HEK293T (cell line): ENCODE measurements around the gene HOXA3.

Experiments used
- CTCF ChIA-PET: fragments of 350-600 bp; formaldehyde crosslinking; extraction: SDS; loops from one replicate; lab custom pipeline; 2021; ENCODE audit warnings: antibody characterized with exemption, inconsistent platforms; lab: Yijun Ruan, JAX
- POLR2A ChIA-PET: fragments of 350-600 bp; formaldehyde crosslinking; extraction: SDS; loops from one replicate; lab custom pipeline; 2020; ENCODE audit warnings: antibody characterized with exemption, inconsistent platforms; lab: Yijun Ruan, JAX
- DNase-seq: peaks from one replicate; pipeline ENCODE4 v3.0.0; 2012; ENCODE audit warnings: mixed read lengths; ENCODE audit errors: extremely low spot score
- ARNT ChIP-seq: fragments of 450-650 bp; IDR thresholded peaks from 2 replicates; pipeline ENCODE4 v1.6.1; 2017; ENCODE audit warnings: mild to moderate bottlenecking
- BHLHE40 ChIP-seq: fragments of 450-650 bp; IDR thresholded peaks from 2 replicates; pipeline ENCODE4 v1.6.1; 2016; ENCODE audit warnings: mild to moderate bottlenecking, moderate library complexity, borderline replicate concordance
- CTBP1 ChIP-seq: fragments of 450-650 bp; IDR thresholded peaks from 2 replicates; pipeline ENCODE4 v1.6.1; 2016; ENCODE audit warnings: borderline replicate concordance
- ELF4 ChIP-seq: fragments of 450-650 bp; IDR thresholded peaks from 2 replicates; pipeline ENCODE4 v1.6.1; 2017; ENCODE audit warnings: antibody characterized with exemption
- FOXA1 ChIP-seq: fragments of 450-650 bp; IDR thresholded peaks from 2 replicates; pipeline ENCODE4 v1.6.1; 2016; ENCODE audit warnings: mild to moderate bottlenecking
- FOXK2 ChIP-seq: fragments of 450-650 bp; IDR thresholded peaks from 2 replicates; pipeline ENCODE4 v1.6.1; 2016; ENCODE audit warnings: mild to moderate bottlenecking
- FOXM1 ChIP-seq: fragments of 450-650 bp; IDR thresholded peaks from 2 replicates; pipeline ENCODE4 v1.6.1; 2017; ENCODE audit warnings: mild to moderate bottlenecking, borderline replicate concordance
- HDGF ChIP-seq: fragments of 450-650 bp; IDR thresholded peaks from 2 replicates; pipeline ENCODE4 v1.6.1; 2017; ENCODE audit warnings: antibody characterized with exemption, borderline replicate concordance
- L3MBTL2 ChIP-seq: fragments of 450-650 bp; conservative IDR thresholded peaks from 2 replicates; pipeline ENCODE4 v1.6.1; 2016; ENCODE audit warnings: mild to moderate bottlenecking
- LEF1 ChIP-seq: fragments of 450-650 bp; IDR thresholded peaks from 2 replicates; pipeline ENCODE4 v1.6.1; 2017; ENCODE audit warnings: mild to moderate bottlenecking, borderline replicate concordance
- NFRKB ChIP-seq: fragments of 450-650 bp; IDR thresholded peaks from 2 replicates; pipeline ENCODE4 v1.6.1; 2016; ENCODE audit warnings: mild to moderate bottlenecking, moderate library complexity
- PKNOX1 ChIP-seq: fragments of 450-650 bp; IDR thresholded peaks from 2 replicates; pipeline ENCODE4 v1.6.1; 2016
- SP1 ChIP-seq: fragments of 450-650 bp; IDR thresholded peaks from 2 replicates; pipeline ENCODE4 v1.6.1; 2017
- SUZ12 ChIP-seq: fragments of 450-650 bp; IDR thresholded peaks from 2 replicates; pipeline ENCODE4 v1.6.1; 2016; ENCODE audit warnings: mild to moderate bottlenecking
- TARDBP ChIP-seq: fragments of 450-650 bp; IDR thresholded peaks from 2 replicates; pipeline ENCODE4 v1.6.1; 2016
- ZNF384 ChIP-seq: fragments of 450-650 bp; IDR thresholded peaks from 2 replicates; pipeline ENCODE4 v1.6.1; 2016

The HOXA3 gene

DNA sequence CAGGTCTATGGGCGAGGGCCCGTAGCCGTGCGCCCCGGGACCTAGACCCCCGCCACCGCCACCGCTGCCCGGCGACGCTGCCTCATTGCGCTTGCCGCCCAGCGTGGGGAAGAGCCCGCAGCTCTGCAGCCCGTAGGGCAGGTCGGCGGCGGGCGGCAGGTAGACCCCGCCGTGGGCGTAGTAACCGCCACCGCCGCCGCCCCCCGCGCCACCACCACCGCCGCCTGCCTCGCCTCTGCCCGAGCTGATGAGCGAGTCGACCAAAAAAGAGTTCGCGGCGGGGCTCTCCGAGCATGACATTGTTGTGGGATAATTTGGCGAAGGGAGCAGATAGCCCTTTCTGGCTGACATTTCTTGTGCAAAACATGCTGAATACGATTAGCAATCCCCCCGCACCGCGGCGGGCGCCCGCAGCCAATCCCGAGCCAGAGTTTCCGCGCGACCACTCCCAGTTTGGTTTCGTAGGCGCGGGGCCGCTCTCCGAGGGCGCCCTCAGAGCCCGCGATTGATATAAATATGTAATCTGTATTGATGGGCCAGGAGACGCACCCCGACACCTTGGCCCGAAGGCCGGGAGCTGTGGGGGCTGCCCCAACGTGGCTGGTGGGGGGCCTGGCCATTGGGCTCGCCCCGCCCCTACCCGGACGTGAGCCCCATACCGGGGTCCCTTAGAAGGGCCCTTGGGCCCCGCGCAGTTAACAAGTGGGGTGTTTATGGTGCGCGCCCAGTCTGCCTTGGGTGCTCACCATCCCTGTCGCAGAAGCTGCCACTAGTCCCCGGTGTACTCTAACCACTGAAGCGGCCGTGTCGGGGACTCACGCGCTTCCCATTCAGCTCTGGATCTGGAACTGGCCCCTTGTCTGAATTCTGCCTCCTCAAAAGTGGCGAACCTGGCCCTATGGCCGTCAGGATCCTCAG, 21.8 kb upstream of the HOXA3 start, which contains the start of gene HOXA10:
Gene HOXA10, minus strand, starts transcription at position 365 of the 918 bp plus-strand sequence. Its CDS starts 14 bp downstream, at position 351.
- ChIA-PET POLR2A (interaction anchor here (0.7 to 13.6 kb wide), 10 partner anchors 9 to 978 kb away, joined by 3 to 367 read pairs (median 5); partner anchors contain the start of genes CBX3, HNRNPA2B1, HOXA11 and HOXA3), CTCF (interaction anchor here (1.1 to 2.1 kb wide), 3 partner anchors 12 to 30 kb away, joined by 3 to 5 read pairs (median 3); partner anchors contain the start of gene HOXA5)
- peak; percentile 39 for DNase-seq
- no peak for TF ChIP-seq FOXM1
- no peak for TF ChIP-seq L3MBTL2
- no peak for TF ChIP-seq FOXA1
- TF ChIP-seq ELF4, result no peak
- no peak for TF ChIP-seq NFRKB
- TF ChIP-seq BHLHE40, result no peak
- TF ChIP-seq HDGF, result no peak
- TF ChIP-seq SUZ12, result no peak
- no peak for TF ChIP-seq TARDBP
- TF ChIP-seq CTBP1, result no peak
- TF ChIP-seq ARNT, result no peak
- TF ChIP-seq LEF1, result no peak
- TF ChIP-seq ZNF384, result no peak
- no peak for TF ChIP-seq FOXK2
- TF ChIP-seq SP1, result no peak
- TF ChIP-seq PKNOX1, result no peak

DNA sequence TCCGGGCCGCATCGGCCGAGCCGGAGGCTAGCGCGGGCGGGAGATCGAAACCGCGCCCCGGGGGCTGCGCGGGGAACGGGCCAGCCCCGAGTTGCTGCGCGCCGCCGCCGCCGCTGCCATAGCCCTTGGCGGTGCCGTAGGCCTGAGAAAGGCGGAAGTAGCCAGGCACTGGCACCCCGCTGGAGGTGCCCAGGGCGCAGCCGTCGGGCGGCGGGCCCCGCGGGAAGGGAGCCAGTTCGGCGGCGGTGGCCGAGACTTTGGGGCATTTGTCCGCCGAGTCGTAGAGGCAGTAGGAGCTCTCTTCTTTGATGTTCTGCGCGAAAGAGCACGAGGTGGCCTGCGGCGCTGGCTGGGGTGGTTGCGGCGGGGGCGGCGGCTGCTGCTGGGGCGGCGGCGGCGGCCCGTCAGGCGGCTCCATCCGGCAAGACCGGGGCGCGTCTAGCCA, 21.1 kb upstream of the HOXA3 start:
- ChIA-PET POLR2A (interaction anchor here (0.8 to 13.6 kb wide), 9 partner anchors 11 to 981 kb away, joined by 3 to 367 read pairs (median 4); partner anchors contain the start of genes CBX3, HNRNPA2B1, HOXA11 and HOXA3), CTCF (no interaction called here)
- DNase-seq, result no peak
- peak; percentile 11; the same call in 1 of the 2 replicates for TF ChIP-seq LEF1
- no peak for TF ChIP-seq PKNOX1

DNA sequence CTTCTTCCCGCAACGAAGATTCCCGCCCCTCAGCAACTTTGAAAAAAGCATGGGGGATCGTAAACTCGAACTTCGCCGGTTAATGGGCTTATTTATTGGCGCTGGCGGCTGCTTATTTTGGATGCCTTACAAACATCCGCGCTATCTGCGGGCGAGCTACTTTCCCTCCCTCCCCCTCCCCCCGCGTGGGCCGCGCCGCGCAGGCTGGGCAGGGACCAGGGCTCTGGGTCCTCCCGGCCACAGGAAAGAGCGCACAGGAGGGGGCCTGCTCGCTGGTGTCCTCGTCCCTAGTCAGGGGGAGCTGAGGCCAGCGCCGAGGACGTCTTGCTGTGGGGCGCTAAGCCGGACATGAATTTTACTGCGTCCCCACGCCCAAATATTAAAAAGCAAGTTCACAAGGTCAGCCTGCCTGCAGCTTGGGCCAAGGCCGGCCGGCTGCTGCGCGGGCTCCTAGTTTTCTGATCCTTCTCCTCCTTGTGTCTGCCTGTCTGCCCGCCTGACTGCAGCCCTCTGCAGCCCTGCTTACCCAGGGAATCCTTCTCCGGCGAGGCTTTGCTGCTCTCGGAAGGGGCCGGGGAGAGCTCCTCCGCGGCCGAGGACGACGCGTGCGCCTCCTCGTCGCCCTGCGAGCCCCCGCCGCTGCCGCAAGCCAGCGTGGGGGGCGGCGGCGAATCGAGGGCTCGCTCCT, 20.6 kb upstream of the HOXA3 start:
- TF ChIP-seq L3MBTL2 (no peak), CTBP1 (peak; percentile 90; the same call in 1 of the 2 replicates), ARNT (0 out of 2 replicates have a peak, but pooled peaks have one; percentile 3), PKNOX1 (0 out of 2 replicates have a peak, but pooled peaks have one; percentile 26)
- CTCF ChIA-PET, result interaction anchor here (0.7 kb wide), 1 partner anchor 22 kb away, joined by 3 read pairs; no protein-coding TSS in a partner anchor
- no peak for DNase-seq
- POLR2A ChIA-PET, result interaction anchor here (0.8 to 13.6 kb wide), 11 partner anchors 10 to 980 kb away, joined by 3 to 367 read pairs (median 4); partner anchors contain the start of genes CBX3, HNRNPA2B1, HOXA11 and HOXA3

DNA sequence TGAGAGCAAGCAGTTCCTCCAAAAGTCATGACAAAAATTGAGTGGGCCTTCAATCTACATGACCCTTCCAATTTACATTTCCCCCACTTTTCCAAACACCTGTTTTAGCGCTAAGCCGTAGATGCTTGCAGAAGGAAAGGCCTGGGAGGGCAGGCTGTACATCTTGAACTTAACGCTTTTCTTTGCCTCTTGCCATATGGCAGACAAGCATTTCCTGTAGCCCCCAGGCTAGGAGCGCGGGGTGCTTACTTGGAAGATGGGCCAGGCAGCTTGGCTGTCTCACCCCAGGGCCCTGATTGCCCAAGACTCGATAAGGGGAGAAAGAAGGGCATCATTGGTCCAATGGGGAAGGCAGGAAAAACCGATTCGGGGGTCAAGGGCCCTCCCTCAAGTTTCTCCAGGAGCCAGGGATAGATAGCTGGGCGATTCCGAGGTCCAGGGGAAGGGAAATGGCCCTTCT, 20.0 kb upstream of the HOXA3 start:
- ChIA-PET POLR2A (interaction anchor here (1.0 to 13.6 kb wide), 10 partner anchors 9 to 977 kb away, joined by 3 to 367 read pairs (median 4); partner anchors contain the start of genes CBX3, HNRNPA2B1, HOXA11 and HOXA3), CTCF (interaction anchor here (0.7 kb wide), 1 partner anchor 21 kb away, joined by 3 read pairs; no protein-coding TSS in a partner anchor)
- no peak for TF ChIP-seq CTBP1
- no peak for TF ChIP-seq FOXA1
- TF ChIP-seq ELF4, result no peak
- no peak for TF ChIP-seq ARNT
- DNase-seq, result no peak

GRCh38 chr7:27171637-27172314, 19.4 kb upstream of the HOXA3 start:
- ChIA-PET POLR2A (interaction anchor here (0.6 to 13.6 kb wide), 8 partner anchors 9 to 977 kb away, joined by 3 to 367 read pairs (median 8); partner anchors contain the start of genes HNRNPA2B1, HOXA11, HOXA3 and HOXA5), CTCF (no interaction called here)
- no peak for DNase-seq

GRCh38 chr7:27171325-27171636, 18.9 kb upstream of the HOXA3 start:
- no peak for TF ChIP-seq ZNF384
- no peak for TF ChIP-seq HDGF
- TF ChIP-seq ARNT, result no peak
- TF ChIP-seq TARDBP, result no peak
- TF ChIP-seq ELF4, result no peak
- no peak for TF ChIP-seq LEF1
- TF ChIP-seq SUZ12, result no peak
- TF ChIP-seq SP1, result no peak
- TF ChIP-seq BHLHE40, result no peak
- TF ChIP-seq FOXM1, result no peak
- no peak for TF ChIP-seq FOXK2
- no peak for TF ChIP-seq FOXA1
- DNase-seq, result no peak
- CTCF ChIA-PET, result no interaction called here
- POLR2A ChIA-PET, result interaction anchor here (0.6 to 13.6 kb wide), 7 partner anchors 8 to 976 kb away, joined by 3 to 367 read pairs (median 12); partner anchors contain the start of genes HNRNPA2B1, HOXA11, HOXA3 and HOXA5

More at GRCh38 chr7:27171637-27172314, 19.4 kb upstream of the HOXA3 start:
- TF ChIP-seq L3MBTL2 (no peak), SUZ12 (no peak), NFRKB (no peak)
